H1 (cell line): ENCODE measurements around the gene GALNT9.

Experiments
- CEBPB ChIP-seq: IDR thresholded peaks from 2 replicates; pipeline ENCODE4 v1.6.1; 2012; ENCODE audit warnings: low read depth, low read length
- CHD2 ChIP-seq: IDR thresholded peaks from 2 replicates; pipeline ENCODE4 v1.6.1; 2012; ENCODE audit warnings: low read length, improper control_type of control experiment
- EP300 ChIP-seq, 2 experiments: IDR thresholded peaks; 1 replicate in 1 of 2; 2 replicates in 1 of 2; pipeline ENCODE4 v1.6.1; 2011 to 2012; ENCODE audit warnings: low read depth in 2 of 2, low read length in 2 of 2, mild to moderate bottlenecking in 2 of 2, borderline replicate concordance in 1 of 2, inconsistent platforms in 1 of 2, moderate library complexity in 1 of 2
- SP1 ChIP-seq: IDR thresholded peaks from 2 replicates; pipeline ENCODE4 v1.6.1; 2011; ENCODE audit warnings: low read depth, low read length
- SRF ChIP-seq: IDR thresholded peaks from 2 replicates; pipeline ENCODE4 v1.6.1; 2011; ENCODE audit warnings: mild to moderate bottlenecking, low read depth, low read length, moderate library complexity
- TF ChIP-seq, protein P1 (sequence below), 3 experiments: IDR thresholded peaks; 1 replicate in 2 of 3; 2 replicates in 1 of 3; pipeline versions ENCODE4 v1.5.1 to v1.6.1; 2011; ENCODE audit warnings: low read length in 3 of 3, mild to moderate bottlenecking in 3 of 3, inconsistent platforms in 2 of 3, low read depth in 1 of 3, moderate library complexity in 1 of 3; ENCODE audit not compliant: insufficient read depth in 1 of 3; ENCODE audit errors: control extremely low read depth in 1 of 3

DNA sequence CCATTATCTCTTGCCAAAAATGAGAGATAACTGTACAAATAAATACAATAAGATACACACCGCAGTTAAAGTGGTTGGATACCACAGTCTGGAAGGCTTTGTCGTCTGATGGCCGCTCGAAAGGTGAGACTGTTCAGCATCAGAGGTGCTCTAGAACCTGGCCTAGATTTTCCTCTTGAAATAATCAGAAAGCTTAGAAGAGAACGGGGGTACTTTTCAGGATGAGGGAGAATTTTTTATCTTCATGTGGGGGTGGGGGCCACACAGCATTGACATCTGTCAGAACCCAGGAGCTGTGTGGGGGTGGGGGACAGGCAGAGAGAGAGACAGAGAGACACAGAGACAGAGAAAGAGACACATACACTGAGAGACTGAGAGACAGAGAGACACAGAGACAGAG is 90.5 kb downstream of the GALNT9 start:
- TF ChIP-seq EP300 (IDR thresholded peaks at IDR 0.05; ENCODE audit: borderline replicate concordance in 1 of 2, low read depth in 2 of 2, low read length in 2 of 2) = no peak
- TF ChIP-seq SP1 = no peak
- TF ChIP-seq, protein P1, sequence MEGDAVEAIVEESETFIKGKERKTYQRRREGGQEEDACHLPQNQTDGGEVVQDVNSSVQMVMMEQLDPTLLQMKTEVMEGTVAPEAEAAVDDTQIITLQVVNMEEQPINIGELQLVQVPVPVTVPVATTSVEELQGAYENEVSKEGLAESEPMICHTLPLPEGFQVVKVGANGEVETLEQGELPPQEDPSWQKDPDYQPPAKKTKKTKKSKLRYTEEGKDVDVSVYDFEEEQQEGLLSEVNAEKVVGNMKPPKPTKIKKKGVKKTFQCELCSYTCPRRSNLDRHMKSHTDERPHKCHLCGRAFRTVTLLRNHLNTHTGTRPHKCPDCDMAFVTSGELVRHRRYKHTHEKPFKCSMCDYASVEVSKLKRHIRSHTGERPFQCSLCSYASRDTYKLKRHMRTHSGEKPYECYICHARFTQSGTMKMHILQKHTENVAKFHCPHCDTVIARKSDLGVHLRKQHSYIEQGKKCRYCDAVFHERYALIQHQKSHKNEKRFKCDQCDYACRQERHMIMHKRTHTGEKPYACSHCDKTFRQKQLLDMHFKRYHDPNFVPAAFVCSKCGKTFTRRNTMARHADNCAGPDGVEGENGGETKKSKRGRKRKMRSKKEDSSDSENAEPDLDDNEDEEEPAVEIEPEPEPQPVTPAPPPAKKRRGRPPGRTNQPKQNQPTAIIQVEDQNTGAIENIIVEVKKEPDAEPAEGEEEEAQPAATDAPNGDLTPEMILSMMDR (IDR thresholded peaks at IDR 0.05; ENCODE audit: control extremely low read depth in 1 of 3, insufficient read depth in 1 of 3, low read depth in 1 of 3, low read length in 3 of 3) = no peak
- TF ChIP-seq SRF = no peak
- TF ChIP-seq CHD2 = no peak
- no peak for TF ChIP-seq CEBPB
